Heart right ventricle (tissue), 16 donors: ENCODE measurements around the gene DAPL1. TPM values are rescaled to one million over a fixed set of nuclear protein-coding genes. Genes with fewer than 3 reads are reported as not detected.
A peak's percentile ranks its signal among the peaks of the same experiment; 100 is the strongest.

ENCODE experiments used
- ATAC-seq, 8 donors: fragments of 200-7000 bp; cut with Tn5 transposase; one replicate each; pipeline ENCODE4 v1.9.1; 2020; ENCODE audit warnings: mild to moderate bottlenecking in 8 of 8, moderate library complexity in 8 of 8, moderate number of reproducible peaks in 1 of 8
- DNase-seq, 2 donors: peaks; one replicate each; pipeline ENCODE4 v3.0.0-alpha.2; 2020
- H3K27ac ChIP-seq, 10 donors: fragments of 200-600 bp; sonication (generic) in 2 of 10; one replicate each; pipeline versions ENCODE4 v1.5.0 to v1.8.0; 2020 to 2022; ENCODE audit warnings: mild to moderate bottlenecking in 3 of 10
- H3K27me3 ChIP-seq, 7 donors: fragments of 200-600 bp; one replicate each; pipeline ENCODE4 v1.8.0; 2021 to 2022; ENCODE audit warnings: mild to moderate bottlenecking in 2 of 7
- H3K36me3 ChIP-seq, 9 donors: fragments of 200-600 bp; sonication (generic) in 1 of 9; one replicate each; pipeline versions ENCODE4 v1.5.0 to v1.8.0; 2020 to 2022; ENCODE audit warnings: mild to moderate bottlenecking in 2 of 9
- H3K4me1 ChIP-seq, 9 donors: fragments of 200-600 bp; sonication (generic) in 1 of 9; one replicate each; pipeline versions ENCODE4 v1.5.0 to v1.8.0; 2020 to 2022; ENCODE audit warnings: mild to moderate bottlenecking in 4 of 9
- H3K4me3 ChIP-seq, 10 donors: fragments of 200-600 bp; sonication (generic) in 2 of 10; one replicate each; pipeline versions ENCODE4 v1.5.0 to v1.8.0; 2020 to 2022; ENCODE audit warnings: mild to moderate bottlenecking in 7 of 10, moderate library complexity in 2 of 10
- H3K9me3 ChIP-seq, 11 donors: fragments of 200-600 bp in 10 of 11; sonication (generic) in 2 of 11; one replicate each; pipeline versions ENCODE4 v1.5.0 to v1.8.0; 2013 to 2022; ENCODE audit warnings: mild to moderate bottlenecking in 2 of 11, control low read depth in 1 of 11, moderate library complexity in 1 of 11
- CTCF ChIP-seq, 9 donors: fragments of 200-600 bp; sonication (generic) in 2 of 9; IDR thresholded peaks; one replicate each; pipeline versions ENCODE4 v1.5.0 to v1.8.0; 2021 to 2022; ENCODE audit warnings: antibody characterized with exemption in 9 of 9, mild to moderate bottlenecking in 5 of 9, moderate library complexity in 1 of 9
- WGBS, 2 donors: extraction: QIAGEN DNeasy Blood & Tissue Kit; methylation state at CpG; one replicate each; pipeline ENCODE4 v1.1.7; 2013; ENCODE audit warnings: inconsistent platforms in 1 of 2; 5-methylcytosine and 5-hydroxymethylcytosine counted together
- intact Hi-C, 10 donors: fragments of 100-400 bp; cut with DNase I; formaldehyde crosslinking; loops; one replicate each; pipeline versions ENCODE4 v1.11.1 to v1.14.2; 2022
- polyA plus RNA-seq, 2 donors: library from polyadenylated mRNA; stranded (reverse); fragments of 200-250 nt; gene quantifications; one replicate each; pipeline ENCODE4 v1.2.3, GENCODE V29; 2013
- total RNA-seq, 10 donors: library from RNA; stranded (reverse); fragmentation: NEBNext Ultra II Directional in 3 of 10; extraction: Animal tissue kit (Norgen Biotek cat#: 25700) in 3 of 10; gene quantifications; one replicate each; pipeline versions ENCODE4 v1.2.1 to v1.2.4, GENCODE V29; 2021 to 2023
- donor health status: Arrhythmogenic right ventricular cardiomyopathy.
- donor health status: ischemic (EF 13 %, LVEDD 7.1; RV severe dilation, severe dysfunction).
- donor health status: healthy with polysubstance abuse.
- donor health status: DM: no; HTN: yes; CAD: no.
- donor health status: DM: no; HTN: no; CAD: no.
- donor health status: ischemic (EF 25% LVEDD 6.9; RV normal size, moderate dysfunction).
- donor health status: ischemic (EF 25% LVEDD 5.7; RV mildly dilated, moderate dysfunction).
- donor health status: healthy.
- donor health status: DM: yes; HTN: yes; CAD: no.
- donor health status: Ischemic cardiomyopathy.
- donor health status: ischemic (EF 35%, LVEDD 5.7; RV mildly dilated, moderate dysfunction).
- donor health status: nonischemic (EF 11% LVEDD 7.7; RV severe dilation, severe dysfunction).
- donor health status: DM: yes; HTN: yes; CAD: no.
- donor health status: PGD.
- donor health status: ischemic (EF 29% LVEDD 5.4; RV normal size, mild dysfunction).
- donor health status: nonischemic (EF 23%, LVEDD 6.1; RV moderate dilation, normal function).

The DAPL1 gene
- total and polyA plus RNA-seq, 12 donors, result 0.87 TPM; not detected in 11

DNA sequence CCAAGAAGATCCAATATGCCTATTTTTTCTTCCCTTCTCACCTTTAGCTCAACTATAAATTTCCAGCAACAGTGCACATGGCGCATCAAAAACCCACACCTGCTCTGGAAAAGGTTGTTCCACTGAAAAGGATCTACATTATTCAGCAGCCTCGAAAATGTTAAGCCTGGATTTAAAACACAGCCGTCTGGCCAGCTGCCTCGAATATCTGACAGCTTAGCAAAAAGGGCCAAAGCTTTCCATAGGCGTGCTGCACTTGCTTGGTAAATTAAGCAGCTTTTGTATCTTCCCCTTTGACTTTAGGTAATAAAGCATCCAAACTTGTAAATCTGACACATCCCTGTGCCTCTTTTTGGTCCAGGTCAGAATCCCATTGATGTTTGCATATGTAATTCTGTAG lies 20.5 kb downstream of the DAPL1 start:
- no peak for TF ChIP-seq CTCF (IDR thresholded peaks at IDR 0.05)
- no peaks in the 10 kb centered on the region for H3K36me3 ChIP-seq
- H3K27ac ChIP-seq, result no peak overlapping the region
- ATAC-seq (no peak), DNase-seq (no peak)
- H3K27me3 ChIP-seq, result no peaks in the 10 kb centered on the region
- no peaks in the 10 kb centered on the region for H3K9me3 ChIP-seq
- no peaks in the 10 kb centered on the region for H3K4me1 ChIP-seq
- no peak overlapping the region for H3K4me3 ChIP-seq
- 69 to 86% methylated on average over 5 of the region's 5 CpGs for WGBS, 2 donors
- intact Hi-C loops, result no loop called here

DNA sequence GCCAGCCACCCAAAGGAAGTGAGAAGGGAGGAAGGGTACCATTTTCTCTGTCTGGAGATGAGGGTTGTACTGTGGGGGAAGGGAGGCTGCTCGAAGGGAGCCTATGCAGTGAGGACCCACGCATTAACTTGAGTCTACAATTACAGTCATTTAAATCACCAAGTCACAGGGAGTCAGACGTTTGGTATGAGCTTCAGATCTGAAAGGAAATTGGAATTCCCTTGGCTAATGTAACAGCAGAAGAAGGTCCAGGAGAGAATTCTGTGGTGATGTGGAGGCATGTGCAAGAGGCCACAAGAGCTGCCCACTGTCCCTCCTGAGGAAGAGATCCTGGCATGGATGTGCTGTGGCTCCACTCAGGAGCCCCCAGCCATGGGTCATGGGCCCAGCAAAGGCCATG lies 22.5 kb downstream of the DAPL1 start:
- peak in 2 of 8 donors; percentile 10 to 11 for ATAC-seq
- H3K36me3 ChIP-seq, result no peaks in the 10 kb centered on the region
- intact Hi-C loops, result no loop called here
- no peak for DNase-seq
- WGBS, 2 donors, result 63 to 80% methylated on average over 3 of the region's 3 CpGs
- no peaks in the 10 kb centered on the region for H3K27me3 ChIP-seq
- no peak for TF ChIP-seq CTCF (IDR thresholded peaks at IDR 0.05)
- H3K9me3 ChIP-seq, result no peaks in the 10 kb centered on the region
- no peak overlapping the region for H3K27ac ChIP-seq
- H3K4me3 ChIP-seq, result no peak overlapping the region
- no peaks in the 10 kb centered on the region for H3K4me1 ChIP-seq

DNA sequence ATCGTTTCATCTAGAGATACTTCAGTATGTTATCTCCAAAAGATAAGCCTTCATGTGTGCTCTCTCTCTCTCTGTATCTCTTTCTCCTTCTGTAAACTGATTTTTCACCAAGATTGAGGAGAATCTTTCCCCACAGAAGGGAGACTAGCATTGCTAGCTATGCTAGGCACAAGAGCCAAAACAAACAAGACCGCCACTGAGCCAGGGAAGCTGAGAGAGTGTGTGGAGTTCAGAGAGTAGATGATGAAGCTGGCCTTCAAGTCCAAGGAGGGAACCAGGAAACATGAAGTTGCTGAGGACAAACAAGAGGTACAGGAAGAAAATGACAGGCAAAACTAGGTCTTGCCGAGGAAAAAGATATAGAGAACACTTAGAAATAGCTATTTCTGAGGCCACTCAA lies 23.4 kb downstream of the DAPL1 start:
- TF ChIP-seq CTCF (IDR thresholded peaks at IDR 0.05), result no peak
- no peaks in the 10 kb centered on the region for H3K4me1 ChIP-seq
- H3K27me3 ChIP-seq, result no peaks in the 10 kb centered on the region
- no peaks in the 10 kb centered on the region for H3K9me3 ChIP-seq
- H3K27ac ChIP-seq, result no peak overlapping the region
- intact Hi-C loops, result no loop called here
- H3K4me3 ChIP-seq, result no peak overlapping the region
- no peaks in the 10 kb centered on the region for H3K36me3 ChIP-seq
- 54 to 68% methylated on average over 3 of the region's 3 CpGs for WGBS, 2 donors
- DNase-seq (no peak), ATAC-seq (peak in 2 of 8 donors; percentile 38 to 51)

DNA sequence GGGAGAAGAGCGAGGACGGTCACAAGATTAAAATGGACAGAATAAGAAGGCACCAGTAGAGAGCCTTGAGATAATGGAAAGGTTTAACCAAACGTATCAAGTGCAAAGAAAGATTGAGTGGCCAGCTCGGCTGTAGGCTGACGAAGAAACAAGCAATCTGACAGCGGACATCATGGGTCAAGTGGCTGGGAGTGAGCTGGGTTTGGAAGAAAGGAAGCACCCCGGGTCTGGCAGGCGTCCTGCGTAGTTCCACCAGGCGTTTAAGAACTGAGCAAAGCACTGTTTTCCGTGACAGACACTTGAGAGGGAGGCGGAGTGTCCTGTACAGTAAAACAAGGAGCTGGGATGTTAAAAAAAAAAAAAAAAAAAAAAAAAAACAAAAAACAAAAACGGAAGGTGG lies 27.1 kb downstream of the DAPL1 start:
- Histone ChIP-seq H3K36me3 (no peaks in the 10 kb centered on the region), H3K27me3 (no peaks in the 10 kb centered on the region), H3K27ac (no peak overlapping the region), H3K4me3 (no peak overlapping the region), H3K4me1 (no peaks in the 10 kb centered on the region), H3K9me3 (no peaks in the 10 kb centered on the region)
- ATAC-seq (no peak), DNase-seq (no peak)
- TF ChIP-seq CTCF (IDR thresholded peaks at IDR 0.05), result no peak
- 57 to 61% methylated on average over 13 of the region's 13 CpGs for WGBS, 2 donors
- intact Hi-C loops, result no loop called here
